Breast epithelium (tissue), 4 donors: ENCODE results near the gene TRPM3. TPM values are rescaled to one million over a fixed set of nuclear protein-coding genes. Genes with fewer than 3 reads are reported as not detected.

Experiments
- DNase-seq, 2 donors: peaks; one replicate each; pipeline ENCODE4 v3.0.0-alpha.2; 2019; ENCODE audit warnings: low spot score in 2 of 2
- H3K27ac ChIP-seq, 2 donors: fragments of 200-600 bp; sonication (generic) in 1 of 2; one replicate each; pipeline ENCODE4 v1.5.1; 2016 to 2019; ENCODE audit warnings: mild to moderate bottlenecking in 1 of 2
- H3K27me3 ChIP-seq, 2 donors: fragments of 200-600 bp; sonication (generic) in 1 of 2; one replicate each; pipeline versions ENCODE4 v1.5.1 to v1.6.0; 2017 to 2019; ENCODE audit warnings: control low read depth in 1 of 2, mild to moderate bottlenecking in 1 of 2
- H3K36me3 ChIP-seq: fragments of 200-600 bp; one replicate; pipeline ENCODE4 v1.5.1; 2019
- H3K4me1 ChIP-seq, 2 donors: fragments of 200-600 bp; sonication (generic); one replicate each; pipeline ENCODE4 v1.5.1; 2016 to 2019; ENCODE audit warnings: control low read depth in 1 of 2
- H3K4me3 ChIP-seq, 3 donors: fragments of 200-600 bp; sonication (generic); 1 replicate in 2 of 3; 2 replicates in 1 of 3; pipeline ENCODE4 v1.5.1; 2016 to 2019; ENCODE audit warnings: mild to moderate bottlenecking in 3 of 3, moderate library complexity in 2 of 3
- H3K9me3 ChIP-seq, 2 donors: fragments of 200-600 bp; sonication (generic) in 1 of 2; one replicate each; pipeline ENCODE4 v1.5.1; 2016 to 2019; ENCODE audit warnings: control low read depth in 1 of 2
- CTCF ChIP-seq, 3 donors: fragments of 450-650 bp; IDR thresholded peaks; one replicate each; pipeline ENCODE4 v1.5.1; 2016 to 2017; ENCODE audit warnings: antibody characterized with exemption in 3 of 3, mild to moderate bottlenecking in 3 of 3, moderate library complexity in 3 of 3
- POLR2A ChIP-seq: fragments of 450-650 bp; IDR thresholded peaks from one replicate; pipeline ENCODE4 v1.6.1; 2016; ENCODE audit warnings: antibody characterized with exemption, mild to moderate bottlenecking, moderate library complexity
- POLR2AphosphoS5 ChIP-seq, 3 donors: sonication (generic); formaldehyde crosslinking; IDR thresholded peaks; one replicate each; pipeline ENCODE4 v1.6.1; 2017; ENCODE audit warnings: antibody characterized with exemption in 3 of 3
- intact Hi-C: fragments of 100-400 bp; cut with DNase I; formaldehyde crosslinking; loops from one replicate; pipeline ENCODE4 v1.15.1; 2023; ENCODE audit warnings: low total_unique reads
- total RNA-seq, 3 donors: library from RNA; depleted of rRNA; stranded (reverse); fragments of >200 nt; gene quantifications; one replicate each; pipeline ENCODE4 v1.1.0, GENCODE V29; 2016

TRPM3 gene
- total RNA-seq, 3 donors from 2014 or later: 0.33 to 0.88 (median 0.64) TPM

DNA sequence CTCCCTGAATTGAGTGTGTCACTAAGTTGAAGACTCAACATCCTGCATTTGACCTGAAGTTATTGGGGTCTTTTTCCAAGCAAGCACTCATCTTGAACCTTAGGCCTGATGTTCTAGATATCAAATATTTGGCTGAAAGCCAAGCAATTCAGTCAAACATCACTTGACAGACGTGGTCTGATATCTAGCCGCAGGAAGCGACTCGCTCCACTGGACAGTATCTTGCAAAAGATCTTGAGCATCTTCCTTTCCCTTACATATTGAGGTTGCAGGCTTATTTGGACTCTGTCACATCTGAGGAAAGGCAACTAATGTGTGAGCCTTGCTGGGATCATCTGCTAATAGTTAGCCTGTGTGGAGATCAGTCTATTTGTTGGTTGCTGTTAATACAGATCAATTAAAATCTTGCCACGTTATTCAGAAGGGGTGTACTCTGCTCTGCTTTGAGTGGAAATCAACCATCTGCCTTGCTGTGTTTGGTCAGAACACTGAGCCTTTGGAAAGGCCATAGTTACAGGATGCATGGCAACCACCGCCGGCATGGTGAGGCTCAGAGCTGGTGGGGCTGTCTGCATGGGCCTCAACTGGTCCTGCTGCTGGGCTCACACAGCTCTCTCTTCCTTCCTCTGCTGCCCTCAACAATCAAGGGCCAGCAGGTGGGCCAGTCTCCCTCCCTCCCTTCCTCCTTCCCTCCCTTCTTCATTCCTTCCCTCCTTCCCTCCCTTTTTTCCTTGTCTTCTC, 540.0 kb downstream of the TRPM3 start:
- intact Hi-C loops: no loop called here
- TF ChIP-seq CTCF (IDR thresholded peaks at IDR 0.05) (no peak), POLR2AphosphoS5 (IDR thresholded peaks at IDR 0.05) (no peak), POLR2A (no peak)
- no peak for DNase-seq
- Histone ChIP-seq H3K27me3 (no peaks in the 10 kb centered on the region), H3K4me1 (no peaks in the 10 kb centered on the region), H3K27ac (peak overlapping the region in 1 of 2 donors; percentile 30), H3K36me3 (no peaks in the 10 kb centered on the region), H3K4me3 (no peak overlapping the region), H3K9me3 (no peaks in the 10 kb centered on the region)

DNA sequence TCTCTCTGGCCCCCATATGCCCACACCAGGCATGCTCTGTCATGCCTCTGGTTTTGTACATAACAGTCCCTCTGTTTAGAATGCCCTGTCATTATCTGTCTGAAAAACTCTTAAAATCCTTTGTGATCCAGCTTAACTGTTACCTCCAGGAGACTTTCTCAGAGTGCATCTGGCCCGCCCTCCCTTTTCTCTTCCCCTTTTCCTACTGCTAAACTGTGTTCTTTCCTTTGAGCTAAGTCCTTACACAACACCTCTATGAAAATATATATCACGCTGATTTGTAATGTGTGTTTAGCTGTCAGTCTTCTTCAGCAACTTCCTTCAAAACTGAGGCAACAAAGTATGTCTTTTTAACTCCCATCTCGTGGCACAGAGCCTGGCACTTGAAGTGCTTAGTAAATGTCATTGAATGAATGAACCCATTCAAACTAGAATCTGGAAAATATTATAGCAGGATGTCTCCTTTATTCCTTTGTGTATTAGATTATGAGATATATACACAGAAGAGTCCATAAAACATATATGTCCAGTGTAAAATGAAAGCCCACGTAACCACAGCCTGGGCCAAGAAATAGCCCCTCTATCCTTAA, 540.7 kb downstream of the TRPM3 start:
- Histone ChIP-seq H3K27me3 (no peaks in the 10 kb centered on the region), H3K36me3 (no peaks in the 10 kb centered on the region), H3K27ac (no peak overlapping the region), H3K4me3 (no peak overlapping the region), H3K4me1 (no peaks in the 10 kb centered on the region), H3K9me3 (no peaks in the 10 kb centered on the region)
- TF ChIP-seq CTCF (IDR thresholded peaks at IDR 0.05): no peak
- no peak for TF ChIP-seq POLR2AphosphoS5 (IDR thresholded peaks at IDR 0.05)
- no peak for TF ChIP-seq POLR2A
- DNase-seq: no peak
- intact Hi-C loops: no loop called here

DNA sequence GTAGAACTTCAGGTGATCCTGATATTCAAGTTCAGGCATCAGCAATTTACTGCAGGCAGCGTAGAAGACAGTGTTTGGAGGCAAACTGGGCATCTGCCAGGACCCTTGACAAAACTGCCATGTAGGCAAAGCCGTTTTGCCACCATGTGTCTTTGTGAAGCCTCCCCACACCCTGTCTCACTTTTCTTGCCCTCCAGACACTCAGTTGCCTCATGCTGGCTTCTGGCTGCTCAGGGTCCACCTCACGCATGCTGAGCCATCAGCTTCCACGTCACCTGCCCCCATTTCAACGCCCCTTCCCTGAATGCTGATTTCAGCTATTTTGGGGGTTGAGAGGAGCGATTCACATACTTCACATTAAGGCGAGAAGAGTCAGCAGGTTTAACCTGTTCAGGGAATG, 541.7 kb downstream of the TRPM3 start:
- Histone ChIP-seq H3K4me1 (peaks cover 0 to 2% of the 10 kb centered on the region in 2 donors), H3K36me3 (no peaks in the 10 kb centered on the region), H3K27ac (no peak overlapping the region), H3K27me3 (no peaks in the 10 kb centered on the region), H3K4me3 (no peak overlapping the region), H3K9me3 (no peaks in the 10 kb centered on the region)
- intact Hi-C loops: no loop called here
- TF ChIP-seq POLR2A (no peak), CTCF (IDR thresholded peaks at IDR 0.05) (no peak), POLR2AphosphoS5 (IDR thresholded peaks at IDR 0.05) (no peak)
- DNase-seq: no peak

DNA sequence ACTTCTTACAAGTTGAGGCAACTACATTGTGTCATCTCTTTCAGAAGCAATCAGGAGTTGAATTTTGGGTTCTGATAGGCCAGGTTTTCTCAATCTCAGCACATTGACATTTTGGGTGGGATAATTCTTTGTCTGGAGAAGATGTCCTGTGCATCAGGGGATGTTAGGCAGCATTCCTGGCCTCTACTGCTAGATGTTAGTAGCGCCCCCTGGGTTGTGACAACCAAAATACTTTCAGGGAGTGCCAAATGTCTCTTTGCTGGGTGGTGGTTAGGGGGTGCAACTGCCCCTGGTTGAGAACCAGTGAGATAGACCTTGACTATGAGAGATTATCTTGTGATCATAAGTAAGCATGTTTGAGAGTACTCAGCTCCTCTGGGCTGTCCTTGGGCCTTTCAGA, 542.7 kb downstream of the TRPM3 start:
- H3K9me3 ChIP-seq: no peaks in the 10 kb centered on the region
- TF ChIP-seq POLR2A: no peak
- TF ChIP-seq POLR2AphosphoS5 (IDR thresholded peaks at IDR 0.05): no peak
- TF ChIP-seq CTCF (IDR thresholded peaks at IDR 0.05): no peak
- DNase-seq: no peak
- no peak overlapping the region for H3K27ac ChIP-seq
- H3K4me1 ChIP-seq: peaks cover 0 to 9% of the 10 kb centered on the region in 2 donors
- intact Hi-C loops: no loop called here
- H3K36me3 ChIP-seq: no peaks in the 10 kb centered on the region
- no peaks in the 10 kb centered on the region for H3K27me3 ChIP-seq
- no peak overlapping the region for H3K4me3 ChIP-seq

DNA sequence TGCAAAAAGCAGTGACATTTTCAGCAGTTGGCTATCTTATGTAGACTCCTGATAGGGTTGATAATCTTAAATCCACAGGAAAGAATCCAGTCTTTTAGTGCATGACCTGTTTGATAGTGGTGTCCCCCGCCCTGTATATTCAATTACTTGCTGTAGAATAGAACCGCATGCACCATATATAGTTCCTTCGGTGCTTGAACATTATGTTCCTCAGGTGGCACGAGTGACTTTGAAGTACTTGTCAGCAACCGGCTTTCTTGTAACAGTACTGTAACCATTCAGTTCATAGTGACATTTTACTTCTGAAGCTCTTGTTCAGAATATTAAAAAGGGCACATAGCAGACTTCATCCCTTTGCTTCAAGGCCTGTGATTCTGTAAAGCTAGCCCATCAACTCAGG, 543.8 kb downstream of the TRPM3 start:
- Histone ChIP-seq H3K27ac (no peak overlapping the region), H3K4me1 (peaks cover 0 to 9% of the 10 kb centered on the region in 2 donors), H3K9me3 (no peaks in the 10 kb centered on the region), H3K4me3 (no peak overlapping the region), H3K36me3 (no peaks in the 10 kb centered on the region), H3K27me3 (no peaks in the 10 kb centered on the region)
- intact Hi-C loops: no loop called here
- no peak for DNase-seq
- TF ChIP-seq POLR2A (no peak), CTCF (IDR thresholded peaks at IDR 0.05) (no peak), POLR2AphosphoS5 (IDR thresholded peaks at IDR 0.05) (no peak)
